A673 (cell line): ENCODE data around the gene GRIK4. TPM values are rescaled to one million over a fixed set of nuclear protein-coding genes. Genes with fewer than 3 reads are reported as not detected.

Experiments
- BruUV-seq: library from RNA; stranded (reverse); fragments of 400-500 nt; replicated peaks from 2 replicates; lab custom pipeline; 2021; lab: Mats Ljungman, UMichigan
- CTCF ChIA-PET: fragments of 300-600 bp; sonication (Branson Sonifier 250); formaldehyde crosslinking; loops from one replicate; lab custom pipeline; 2022; ENCODE audit warnings: antibody characterized with exemption; lab: Charles Lee
- POLR2A ChIA-PET: fragments of 300-600 bp; sonication (Branson Sonifier 250); formaldehyde crosslinking; loops from one replicate; lab custom pipeline; 2022; ENCODE audit warnings: antibody characterized with exemption; ENCODE audit not compliant: low non-redundant PET; lab: Charles Lee
- DNase-seq: peaks from one replicate; pipeline ENCODE4 v3.0.0-alpha.2; 2015; ENCODE audit warnings: low spot score
- H3K27ac ChIP-seq: fragments of 200-600 bp; sonication (generic); 2 replicates; pipeline ENCODE4 v1.5.1; 2016; ENCODE audit warnings: mixed run types, low read depth, mild to moderate bottlenecking, mixed read lengths, antibody characterized with exemption, low read length; ENCODE audit not compliant: poor library complexity, severe bottlenecking
- H3K27me3 ChIP-seq: fragments of 200-600 bp; sonication (generic); replicated peaks from 2 replicates; pipeline ENCODE4 v1.6.1; 2017; ENCODE audit warnings: mixed run types, low read depth, mild to moderate bottlenecking, mixed read lengths, antibody characterized with exemption, low read length; ENCODE audit not compliant: insufficient read depth, poor library complexity
- H3K36me3 ChIP-seq: fragments of 200-600 bp; sonication (generic); 2 replicates; pipeline ENCODE4 v1.6.1; 2016; ENCODE audit warnings: mixed run types, mild to moderate bottlenecking, mixed read lengths, antibody characterized with exemption, low read length; ENCODE audit not compliant: insufficient read depth, poor library complexity, severe bottlenecking
- H3K4me1 ChIP-seq: fragments of 200-600 bp; sonication (generic); 2 replicates; pipeline ENCODE4 v1.6.1; 2017; ENCODE audit warnings: mixed run types, mild to moderate bottlenecking, mixed read lengths, antibody characterized with exemption, low read length; ENCODE audit not compliant: insufficient read depth, poor library complexity, severe bottlenecking
- H3K4me3 ChIP-seq: fragments of 200-600 bp; sonication (generic); 2 replicates; pipeline ENCODE4 v1.5.1; 2016; ENCODE audit warnings: low read depth, mixed run types, mild to moderate bottlenecking, mixed read lengths, low read length; ENCODE audit not compliant: poor library complexity, severe bottlenecking
- H3K9me3 ChIP-seq: fragments of 200-600 bp; sonication (generic); 2 replicates; pipeline ENCODE4 v1.6.1; 2016; ENCODE audit warnings: mixed run types, low read depth, mild to moderate bottlenecking, mixed read lengths, antibody characterized with exemption, low read length; ENCODE audit not compliant: poor library complexity, severe bottlenecking
- CTCF ChIP-seq: fragments of 300-800, 200-600 bp; sonication (generic); conservative IDR thresholded peaks from 2 replicates; pipeline ENCODE4 v1.5.1; 2017; ENCODE audit warnings: low read depth, mild to moderate bottlenecking, antibody characterized with exemption, low read length, moderate library complexity, mixed read lengths
- EZH2 ChIP-seq: fragments of 200-600 bp; sonication (generic); IDR thresholded peaks from 2 replicates; pipeline ENCODE4 v1.6.1; 2017; ENCODE audit warnings: borderline replicate concordance, low read depth, mild to moderate bottlenecking, mixed read lengths, antibody characterized with exemption, low read length; ENCODE audit not compliant: poor library complexity, severe bottlenecking
- intact Hi-C: fragments of 100-400 bp; cut with micrococcal nuclease; formaldehyde crosslinking; loops from one replicate; pipeline ENCODE4 v1.10.0; 2022; ENCODE audit not compliant: unreplicated experiment
- total RNA-seq: library from RNA; stranded (reverse); gene quantifications from 2 replicates; pipeline ENCODE4 v1.2.3, GENCODE V29; 2021

GRIK4 gene
- total RNA-seq, 1 experiment from 2014 or later = not detected

GRCh38 chr11:120668537-120668936 is 157.0 kb downstream of the GRIK4 start:
- ChIA-PET CTCF (no interaction called here), POLR2A (no interaction called here)
- TF ChIP-seq EZH2 = no peak
- no peak for TF ChIP-seq CTCF
- DNase-seq = no peak
- Histone ChIP-seq H3K9me3 (no peaks in the 10 kb centered on the region), H3K27ac (no peak overlapping the region), H3K4me3 (no peak overlapping the region), H3K27me3 (peaks cover 64% of the 10 kb centered on the region), H3K36me3 (no peaks in the 10 kb centered on the region), H3K4me1 (no peaks in the 10 kb centered on the region)
- no TSS peak for BruUV-seq
- intact Hi-C loops = no loop called here

GRCh38 chr11:120674542-120674941 is 163.0 kb downstream of the GRIK4 start:
- CTCF ChIA-PET = no interaction called here
- BruUV-seq = no TSS peak
- H3K36me3 ChIP-seq = no peaks in the 10 kb centered on the region
- TF ChIP-seq EZH2 (no peak), CTCF (no peak)
- no peak overlapping the region for H3K4me3 ChIP-seq
- no peaks in the 10 kb centered on the region for H3K9me3 ChIP-seq
- H3K27ac ChIP-seq = no peak overlapping the region
- POLR2A ChIA-PET = no interaction called here
- H3K27me3 ChIP-seq = peaks cover 42% of the 10 kb centered on the region
- no peak for DNase-seq
- H3K4me1 ChIP-seq = no peaks in the 10 kb centered on the region
- intact Hi-C loops = no loop called here

- no TSS peak for BruUV-seq
- DNase-seq = no peak
- no peak overlapping the region for H3K4me3 ChIP-seq
- ChIA-PET CTCF (interaction anchor here (0.7 kb wide), 1 partner anchor 916 kb away, joined by 3 read pairs; no protein-coding TSS in a partner anchor), POLR2A (no interaction called here)
- no peak for TF ChIP-seq EZH2
- no peak for TF ChIP-seq CTCF
- intact Hi-C loops = no loop called here
- H3K27me3 ChIP-seq = peaks cover 36% of the 10 kb centered on the region
- no peaks in the 10 kb centered on the region for H3K4me1 ChIP-seq
- H3K9me3 ChIP-seq = no peaks in the 10 kb centered on the region
- no peaks in the 10 kb centered on the region for H3K36me3 ChIP-seq
- H3K27ac ChIP-seq = no peak overlapping the region
Measured at GRCh38 chr11:120675171-120675570, 163.6 kb downstream of the GRIK4 start.
